GM12878 (cell line): Measurements from ENCODE around the gene B3GAT1. TPM values are rescaled to one million over a fixed set of nuclear protein-coding genes. Genes with fewer than 3 reads are reported as not detected.

Source experiments
- ATAC-seq: fragments of 200-7000 bp; cut with Tn5 transposase; 3 replicates; pipeline ENCODE4 v1.9.1; 2020; ENCODE audit warnings: mild to moderate bottlenecking, moderate library complexity
- BruUV-seq: library from RNA; stranded (reverse); fragments of 400-500 nt; replicated peaks from 2 replicates; lab custom pipeline; 2021; lab: Mats Ljungman, UMichigan
- CTCF ChIA-PET: fragments of 300-600 bp; sonication (Branson Sonifier 250); formaldehyde crosslinking; extraction: SDS; loops from one replicate; lab custom pipeline; 2021; ENCODE audit warnings: inconsistent platforms; lab: Yijun Ruan, JAX
- POLR2A ChIA-PET: fragments of 350-600 bp; formaldehyde crosslinking; extraction: SDS; loops from one replicate; lab custom pipeline; 2021; ENCODE audit warnings: inconsistent platforms; lab: Charles Lee
- RAD21 ChIA-PET: fragments of 300-600 bp; sonication (Branson Sonifier 250); formaldehyde crosslinking; loops from one replicate; lab custom pipeline; 2023; ENCODE audit warnings: antibody characterized with exemption; ENCODE audit not compliant: unreplicated experiment; lab: Charles Lee
- SMC1A ChIA-PET: fragments of 300-600 bp; sonication (Branson Sonifier 250); formaldehyde crosslinking; loops from one replicate; lab custom pipeline; 2023; ENCODE audit not compliant: unreplicated experiment, uncharacterized antibody; lab: Charles Lee
- DNase-seq: peaks from one replicate; pipeline ENCODE4 v3.0.0-alpha.2; 2011; ENCODE audit warnings: low read depth, low spot score
- FAIRE-seq: peaks from 3 replicates; lab custom pipeline; 2011; peaks lifted over from hg19 to GRCh38; lab: Jason Lieb, UNC
- H2AFZ ChIP-seq: 2 replicates; pipeline ENCODE4 v1.6.0; 2011; ENCODE audit warnings: low read depth, low read length, control low read depth; ENCODE audit not compliant: control insufficient read depth
- H3K27ac ChIP-seq: 2 replicates; pipeline ENCODE4 v1.5.1; 2011; ENCODE audit warnings: control low read depth; ENCODE audit not compliant: control insufficient read depth, insufficient read depth
- H3K27me3 ChIP-seq, 2 experiments: replicated peaks in 1 of 2; 2 replicates each; pipeline versions ENCODE4 v1.6.0 to v1.6.1; 2011; ENCODE audit warnings: low read length in 1 of 2; ENCODE audit not compliant: control insufficient read depth in 2 of 2, insufficient read depth in 2 of 2
- H3K36me3 ChIP-seq, 2 experiments: 2 replicates each; pipeline ENCODE4 v1.5.1; 2011; ENCODE audit warnings: low read length in 1 of 2; ENCODE audit not compliant: control insufficient read depth in 2 of 2, insufficient read depth in 2 of 2
- H3K4me1 ChIP-seq: 2 replicates; pipeline ENCODE4 v1.6.1; 2011; ENCODE audit warnings: mild to moderate bottlenecking, low read length, moderate library complexity, mixed read lengths; ENCODE audit not compliant: control insufficient read depth, insufficient read depth
- H3K4me2 ChIP-seq: 2 replicates; pipeline ENCODE4 v1.6.0; 2011; ENCODE audit warnings: control low read depth; ENCODE audit not compliant: control insufficient read depth, insufficient read depth
- H3K4me3 ChIP-seq: fragments of 200-600 bp; sonication (generic); 2 replicates; pipeline ENCODE4 v1.5.1; 2016
- H3K79me2 ChIP-seq: 2 replicates; pipeline ENCODE4 v1.6.0; 2011; ENCODE audit warnings: low read length; ENCODE audit not compliant: control insufficient read depth, insufficient read depth
- H3K9ac ChIP-seq: 2 replicates; pipeline ENCODE4 v1.8.0; 2011; ENCODE audit warnings: low read length, control low read depth, mixed read lengths; ENCODE audit not compliant: control insufficient read depth, insufficient read depth
- H3K9me3 ChIP-seq: replicated peaks from 3 replicates; pipeline ENCODE4 v1.5.1; 2011; ENCODE audit warnings: mild to moderate bottlenecking, low read length; ENCODE audit not compliant: control insufficient read depth, insufficient read depth
- H4K20me1 ChIP-seq: 2 replicates; pipeline ENCODE4 v1.6.0; 2011; ENCODE audit not compliant: control insufficient read depth, insufficient read depth
- ASH2L ChIP-seq: fragments of 300-600, 200-600 bp; sonication (generic); IDR thresholded peaks from 2 replicates; pipeline ENCODE4 v1.6.1; 2017; ENCODE audit warnings: low read depth, mild to moderate bottlenecking, borderline replicate concordance
- CBFB ChIP-seq: IDR thresholded peaks from 2 replicates; pipeline ENCODE4 v1.6.1; 2016; ENCODE audit warnings: antibody characterized with exemption, low read depth
- E4F1 ChIP-seq: fragments of 450-650 bp; IDR thresholded peaks from 2 replicates; pipeline ENCODE4 v1.6.1; 2018; ENCODE audit warnings: borderline replicate concordance, mild to moderate bottlenecking; ENCODE audit not compliant: partially characterized antibody
- HDAC6 ChIP-seq: fragments of 200-600 bp; sonication (generic); IDR thresholded peaks from one replicate; pipeline ENCODE4 v1.8.0; 2017; ENCODE audit warnings: antibody characterized with exemption; ENCODE audit not compliant: unreplicated experiment
- IKZF1 ChIP-seq: fragments of 450-650 bp; conservative IDR thresholded peaks from 2 replicates; pipeline ENCODE4 v1.6.1; 2017; ENCODE audit warnings: antibody characterized with exemption, mild to moderate bottlenecking
- MAX ChIP-seq: IDR thresholded peaks from 2 replicates; pipeline ENCODE4 v1.6.1; 2012; ENCODE audit warnings: low read depth, low read length, improper control_type of control experiment
- MEF2A ChIP-seq: IDR thresholded peaks from 2 replicates; pipeline ENCODE4 v1.6.1; 2011; ENCODE audit warnings: low read depth, mild to moderate bottlenecking, low read length, moderate library complexity; ENCODE audit not compliant: insufficient read depth
- POLR2AphosphoS2 ChIP-seq: IDR thresholded peaks from 2 replicates; pipeline ENCODE4 v1.6.1; 2011; ENCODE audit warnings: low read depth, mild to moderate bottlenecking, low read length, improper control_type of control experiment, moderate library complexity
- SRF ChIP-seq, 2 experiments: IDR thresholded peaks; 2 replicates each; pipeline ENCODE4 v1.6.1; 2011; ENCODE audit warnings: low read depth in 2 of 2, low read length in 2 of 2, mild to moderate bottlenecking in 1 of 2, moderate library complexity in 1 of 2
- ZNF592 ChIP-seq: fragments of 450-650 bp; IDR thresholded peaks from 2 replicates; pipeline ENCODE4 v1.6.1; 2017; ENCODE audit warnings: mild to moderate bottlenecking, moderate library complexity
- WGBS: methylation state at CpG from one replicate; pipeline ENCODE4 v1.1.6; 2016; ENCODE audit warnings: low lambda C conversion rate; ENCODE audit not compliant: insufficient replicate concordance, insufficient coverage; ENCODE audit errors: missing lambda C conversion rate; 5-methylcytosine and 5-hydroxymethylcytosine counted together
- in situ Hi-C: fragments of 300-500 bp; cut with MboI; formaldehyde crosslinking; loops from 9 replicates; pipeline ENCODE4 v1.14.3; 2018; ENCODE audit warnings: mixed read lengths
- intact Hi-C: fragments of 100-400 bp; cut with micrococcal nuclease; formaldehyde crosslinking; loops from one replicate; pipeline ENCODE4 v1.14.2; 2022; ENCODE audit not compliant: unreplicated experiment
- polyA plus RNA-seq, 11 experiments: library from polyadenylated mRNA; depleted of rRNA in 4 of 11; unstranded in 6 of 11; stranded (reverse) in 5 of 11; fragments of >200 nt; fragmentation: Nextera tagmentation in 4 of 11; fragmentation: Illumina TruSeq in 1 of 11; extraction: Ambion mirVana in 4 of 11; extraction: Trizol in 1 of 11; gene quantifications; 1 replicate in 1 of 11; 2 replicates in 10 of 11; pipeline versions ENCODE4 v1.2.1 to v1.2.3, GENCODE V29; 2011 to 2016; ENCODE audit warnings: inconsistent platforms in 2 of 11, missing spikeins in 2 of 11, low read depth in 1 of 11
- total RNA-seq, 4 experiments: library from RNA; depleted of rRNA in 3 of 4; stranded (reverse); fragments of >200 nt in 3 of 4; fragmentation: Illumina TruSeq in 1 of 4; extraction: Trizol in 1 of 4; gene quantifications; 2 replicates each; pipeline versions ENCODE4 v1.2.1 to v1.2.3, GENCODE V29; 2013 to 2021

Gene B3GAT1
- total and polyA plus RNA-seq, 10 of the 15 experiments (the other 5 are each of a cell fraction or from before 2014, with no cell fraction given) = 0.05 TPM; not detected in 9

GRCh38 chr11:134452026-134452837 lies 40.2 kb upstream of the B3GAT1 start (continued):
- TF ChIP-seq HDAC6 (no peak), IKZF1 (no peak), CBFB (no peak), SRF (IDR thresholded peaks at IDR 0.05; ENCODE audit: low read depth in 2 of 2, low read length in 2 of 2) (no peak), POLR2AphosphoS2 (no peak), ASH2L (no peak), ZNF592 (no peak)

GRCh38 chr11:134450186-134450585 lies 38.1 kb upstream of the B3GAT1 start:
- RAD21 ChIA-PET = no interaction called here
- Histone ChIP-seq H2AFZ (no peak overlapping the region), H3K4me3 (no peak overlapping the region), H3K9ac (no peak overlapping the region), H3K4me1 (no peaks in the 10 kb centered on the region), H3K79me2 (no peaks in the 10 kb centered on the region), H3K36me3 (no peaks in the 10 kb centered on the region), H3K4me2 (no peak overlapping the region), H4K20me1 (no peaks in the 10 kb centered on the region), H3K9me3 (no peaks in the 10 kb centered on the region; the same call in 2 of the 3 replicates), H3K27me3 (no peaks in the 10 kb centered on the region; a peak in 1 of 4 replicates), H3K27ac (no peak overlapping the region)
- FAIRE-seq (no peak), DNase-seq (no peak), ATAC-seq (no peak)
- SMC1A ChIA-PET = no interaction called here
- WGBS = 35% methylated on average over 2 of the region's 7 CpGs
- CTCF ChIA-PET = no interaction called here
- no TSS peak for BruUV-seq
- intact Hi-C loops = no loop called here
- in situ Hi-C loops = no loop called here
- POLR2A ChIA-PET = no interaction called here
- TF ChIP-seq MEF2A (no peak), E4F1 (no peak), HDAC6 (no peak), MAX (no peak), IKZF1 (no peak)
- TF ChIP-seq, all 136 proteins: peak for 0
